ENCODE measurements around the gene UBE2O.

GRCh38 chr17:76378548-76379274, 74.2 kb downstream of the UBE2O start:
- TF ChIP-seq KLF7 (tag by site-specific recombination; IDR thresholded peaks at IDR 0.05; ENCODE audit: borderline replicate concordance) (no peak), ZNF174 (tag by site-specific recombination; IDR thresholded peaks at IDR 0.05) (no peak), REST (tag by site-specific recombination; IDR thresholded peaks at IDR 0.05) (no peak), SETDB1 (IDR thresholded peaks at IDR 0.05; ENCODE audit: insufficient read length, low read length) (no peak), MYNN (tag by site-specific recombination; IDR thresholded peaks at IDR 0.05; ENCODE audit: borderline replicate concordance) (no peak), CTCF (tag by site-specific recombination; IDR thresholded peaks at IDR 0.05) (no peak), PATZ1 (tag by site-specific recombination; IDR thresholded peaks at IDR 0.05) (no peak)
